ENCODE measurements around the gene CAMSAP2.

The CAMSAP2 gene

GRCh38 chr1:200738327-200738948 lies at the start of gene CAMSAP2:
CAMSAP2 (plus strand) TSS chr1:200738893; CDS start chr1:200739828, 935 bp downstream.
- peak; percentile 14 for DNase-seq (ENCODE audit: low read depth, low spot score)

GRCh38 chr1:200692316-200692715 lies 46.4 kb upstream of the CAMSAP2 start:
- DNase-seq (ENCODE audit: low read depth, low spot score), result no peak

GRCh38 chr1:200693327-200693726 lies 45.4 kb upstream of the CAMSAP2 start:
- no peak for DNase-seq (ENCODE audit: low read depth, low spot score)

GRCh38 chr1:200694738-200695137 lies 44.0 kb upstream of the CAMSAP2 start:
- no peak for DNase-seq (ENCODE audit: low read depth, low spot score)

- no peak for DNase-seq (ENCODE audit: low read depth, low spot score)
Measured at GRCh38 chr1:200699871-200700270, 38.8 kb upstream of the CAMSAP2 start.

GRCh38 chr1:200704986-200705500 lies 33.6 kb upstream of the CAMSAP2 start:
- no peak for DNase-seq (ENCODE audit: low read depth, low spot score)

GRCh38 chr1:200706111-200706814 lies 32.4 kb upstream of the CAMSAP2 start:
- DNase-seq (ENCODE audit: low read depth, low spot score), result no peak

- DNase-seq (ENCODE audit: low read depth, low spot score), result no peak
Measured at GRCh38 chr1:200707116-200707515, 31.6 kb upstream of the CAMSAP2 start.

- DNase-seq (ENCODE audit: low read depth, low spot score), result no peak
Measured at GRCh38 chr1:200708161-200708560, 30.5 kb upstream of the CAMSAP2 start.

GRCh38 chr1:200708769-200709168 lies 29.9 kb upstream of the CAMSAP2 start:
- DNase-seq (ENCODE audit: low read depth, low spot score), result no peak

- no peak for DNase-seq (ENCODE audit: low read depth, low spot score)
Measured at GRCh38 chr1:200710166-200710565, 28.5 kb upstream of the CAMSAP2 start.

GRCh38 chr1:200714504-200715187 lies 24.0 kb upstream of the CAMSAP2 start:
- no peak for DNase-seq (ENCODE audit: low read depth, low spot score)

- DNase-seq (ENCODE audit: low read depth, low spot score), result no peak
Measured at GRCh38 chr1:200720199-200720598, 18.5 kb upstream of the CAMSAP2 start.

- DNase-seq (ENCODE audit: low read depth, low spot score), result no peak
Measured at GRCh38 chr1:200724064-200724463, 14.6 kb upstream of the CAMSAP2 start.

- DNase-seq (ENCODE audit: low read depth, low spot score), result no peak
Measured at GRCh38 chr1:200727257-200727656, 11.4 kb upstream of the CAMSAP2 start.

GRCh38 chr1:200729863-200730262 lies 8.8 kb upstream of the CAMSAP2 start:
- DNase-seq (ENCODE audit: low read depth, low spot score), result no peak

- no peak for DNase-seq (ENCODE audit: low read depth, low spot score)
Measured at GRCh38 chr1:200731654-200732332, 6.9 kb upstream of the CAMSAP2 start.

- no peak for DNase-seq (ENCODE audit: low read depth, low spot score)
Measured at GRCh38 chr1:200732438-200732837, 6.3 kb upstream of the CAMSAP2 start.

GRCh38 chr1:200733907-200734306 lies 4.8 kb upstream of the CAMSAP2 start:
- DNase-seq (ENCODE audit: low read depth, low spot score), result no peak

GRCh38 chr1:200737647-200738291 lies 924 bp upstream of the CAMSAP2 start:
- DNase-seq (ENCODE audit: low read depth, low spot score), result no peak

GRCh38 chr1:200738949-200739651 lies 407 bp downstream of the CAMSAP2 start:
- DNase-seq (ENCODE audit: low read depth, low spot score), result peak; percentile 23

Data from activated naive CD8-positive, alpha-beta T cell treated with anti-CD3 and anti-CD28 coated beads, Interleukin-2, amount 50 U/mL, for 16 hours (primary cell).